ENCODE data around the gene RLN3. TPM values are rescaled to one million over a fixed set of nuclear protein-coding genes. Genes with fewer than 3 reads are reported as not detected.

The RLN3 gene
- total and polyA plus RNA-seq, 10 of the 15 experiments (the other 5 are each of a cell fraction or from before 2014, with no cell fraction given), result not detected

GRCh38 chr19:14027856-14028450, at the start of gene RLN3 (continued):
- TF ChIP-seq NFYB (IDR thresholded peaks at IDR 0.05; ENCODE audit: insufficient read depth, low read depth, low read length) (no peak), IRF4 (IDR thresholded peaks at IDR 0.05; ENCODE audit: low read depth, low read length) (no peak), TCF7 (IDR thresholded peaks at IDR 0.05; ENCODE audit: borderline replicate concordance) (no peak), SREBF1 (IDR thresholded peaks at IDR 0.05; ENCODE audit: low read length) (no peak)

DNA sequence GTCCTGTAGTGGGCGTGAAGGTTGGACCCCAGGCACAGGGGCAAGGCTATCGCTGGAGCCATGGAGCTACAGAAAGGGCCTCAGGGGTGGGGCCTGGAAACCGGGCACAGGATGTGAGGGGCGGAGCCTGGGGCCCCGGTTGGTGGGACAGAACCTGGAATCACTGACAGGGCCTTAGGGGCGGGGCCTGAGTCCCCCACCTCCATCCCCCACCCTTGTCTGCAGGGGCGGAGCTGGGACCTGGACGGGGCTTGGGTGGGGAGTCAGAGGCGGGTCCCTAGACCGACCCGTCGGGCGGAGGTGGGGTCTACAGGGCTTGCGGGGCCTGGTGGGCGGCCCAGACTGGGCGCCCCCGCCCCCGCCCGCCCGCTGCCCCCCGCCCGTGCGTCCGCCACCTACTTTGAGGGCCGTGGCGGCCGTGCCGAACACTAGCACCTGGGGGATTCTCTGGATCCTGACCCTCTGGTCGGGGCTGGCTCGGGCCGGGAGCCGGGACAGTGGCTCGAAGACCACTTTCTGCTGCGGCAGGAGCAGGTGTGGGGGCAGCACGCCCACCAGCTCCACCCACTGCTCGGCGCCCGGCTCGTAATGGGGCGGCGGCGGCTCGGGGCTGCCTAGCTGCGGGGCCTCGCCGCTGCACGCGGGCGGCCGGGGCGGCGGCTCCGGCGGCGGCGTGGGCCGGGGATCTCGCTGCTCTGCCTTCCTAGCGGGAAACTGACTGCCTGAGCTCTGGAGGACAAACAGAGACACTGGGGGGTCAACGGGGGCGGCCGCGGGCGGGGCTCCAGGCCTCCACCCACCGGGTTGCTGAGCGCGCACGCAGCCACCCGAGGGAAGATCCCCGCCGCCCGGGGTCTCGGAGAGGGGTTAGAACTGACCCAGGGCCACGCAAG, 49.4 kb upstream of the RLN3 start:
- no peak overlapping the region for H2AFZ ChIP-seq (ENCODE audit: control insufficient read depth, low read depth, low read length)
- H3K27ac ChIP-seq (ENCODE audit: control insufficient read depth, insufficient read depth), result no peak overlapping the region
- TF ChIP-seq TBL1XR1 (IDR thresholded peaks at IDR 0.05; ENCODE audit: low read depth, low read length) (no peak), RFX5 (IDR thresholded peaks at IDR 0.05; ENCODE audit: low read depth, low read length) (no peak), NRF1 (conservative IDR thresholded peaks at IDR 0.05; ENCODE audit: low read depth, low read length) (no peak), CBX5 (IDR thresholded peaks at IDR 0.05; ENCODE audit: low read depth) (no peak), MTA2 (IDR thresholded peaks at IDR 0.05; ENCODE audit: low read depth) (no peak), TAF1 (IDR thresholded peaks at IDR 0.05; ENCODE audit: borderline replicate concordance, low read depth, low read length) (no peak)
- TF ChIP-seq, protein P1, sequence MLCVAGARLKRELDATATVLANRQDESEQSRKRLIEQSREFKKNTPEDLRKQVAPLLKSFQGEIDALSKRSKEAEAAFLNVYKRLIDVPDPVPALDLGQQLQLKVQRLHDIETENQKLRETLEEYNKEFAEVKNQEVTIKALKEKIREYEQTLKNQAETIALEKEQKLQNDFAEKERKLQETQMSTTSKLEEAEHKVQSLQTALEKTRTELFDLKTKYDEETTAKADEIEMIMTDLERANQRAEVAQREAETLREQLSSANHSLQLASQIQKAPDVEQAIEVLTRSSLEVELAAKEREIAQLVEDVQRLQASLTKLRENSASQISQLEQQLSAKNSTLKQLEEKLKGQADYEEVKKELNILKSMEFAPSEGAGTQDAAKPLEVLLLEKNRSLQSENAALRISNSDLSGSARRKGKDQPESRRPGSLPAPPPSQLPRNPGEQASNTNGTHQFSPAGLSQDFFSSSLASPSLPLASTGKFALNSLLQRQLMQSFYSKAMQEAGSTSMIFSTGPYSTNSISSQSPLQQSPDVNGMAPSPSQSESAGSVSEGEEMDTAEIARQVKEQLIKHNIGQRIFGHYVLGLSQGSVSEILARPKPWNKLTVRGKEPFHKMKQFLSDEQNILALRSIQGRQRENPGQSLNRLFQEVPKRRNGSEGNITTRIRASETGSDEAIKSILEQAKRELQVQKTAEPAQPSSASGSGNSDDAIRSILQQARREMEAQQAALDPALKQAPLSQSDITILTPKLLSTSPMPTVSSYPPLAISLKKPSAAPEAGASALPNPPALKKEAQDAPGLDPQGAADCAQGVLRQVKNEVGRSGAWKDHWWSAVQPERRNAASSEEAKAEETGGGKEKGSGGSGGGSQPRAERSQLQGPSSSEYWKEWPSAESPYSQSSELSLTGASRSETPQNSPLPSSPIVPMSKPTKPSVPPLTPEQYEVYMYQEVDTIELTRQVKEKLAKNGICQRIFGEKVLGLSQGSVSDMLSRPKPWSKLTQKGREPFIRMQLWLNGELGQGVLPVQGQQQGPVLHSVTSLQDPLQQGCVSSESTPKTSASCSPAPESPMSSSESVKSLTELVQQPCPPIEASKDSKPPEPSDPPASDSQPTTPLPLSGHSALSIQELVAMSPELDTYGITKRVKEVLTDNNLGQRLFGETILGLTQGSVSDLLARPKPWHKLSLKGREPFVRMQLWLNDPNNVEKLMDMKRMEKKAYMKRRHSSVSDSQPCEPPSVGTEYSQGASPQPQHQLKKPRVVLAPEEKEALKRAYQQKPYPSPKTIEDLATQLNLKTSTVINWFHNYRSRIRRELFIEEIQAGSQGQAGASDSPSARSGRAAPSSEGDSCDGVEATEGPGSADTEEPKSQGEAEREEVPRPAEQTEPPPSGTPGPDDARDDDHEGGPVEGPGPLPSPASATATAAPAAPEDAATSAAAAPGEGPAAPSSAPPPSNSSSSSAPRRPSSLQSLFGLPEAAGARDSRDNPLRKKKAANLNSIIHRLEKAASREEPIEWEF (IDR thresholded peaks at IDR 0.05; ENCODE audit: insufficient replicate concordance, low read depth, low read length), result no peak
- TF ChIP-seq, protein P2, sequence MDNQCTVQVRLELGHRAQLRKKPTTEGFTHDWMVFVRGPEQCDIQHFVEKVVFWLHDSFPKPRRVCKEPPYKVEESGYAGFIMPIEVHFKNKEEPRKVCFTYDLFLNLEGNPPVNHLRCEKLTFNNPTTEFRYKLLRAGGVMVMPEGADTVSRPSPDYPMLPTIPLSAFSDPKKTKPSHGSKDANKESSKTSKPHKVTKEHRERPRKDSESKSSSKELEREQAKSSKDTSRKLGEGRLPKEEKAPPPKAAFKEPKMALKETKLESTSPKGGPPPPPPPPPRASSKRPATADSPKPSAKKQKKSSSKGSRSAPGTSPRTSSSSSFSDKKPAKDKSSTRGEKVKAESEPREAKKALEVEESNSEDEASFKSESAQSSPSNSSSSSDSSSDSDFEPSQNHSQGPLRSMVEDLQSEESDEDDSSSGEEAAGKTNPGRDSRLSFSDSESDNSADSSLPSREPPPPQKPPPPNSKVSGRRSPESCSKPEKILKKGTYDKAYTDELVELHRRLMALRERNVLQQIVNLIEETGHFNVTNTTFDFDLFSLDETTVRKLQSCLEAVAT (IDR thresholded peaks at IDR 0.05), result no peak
- POLR2A ChIA-PET, result interaction anchor here (0.6 kb wide), 1 partner anchor 33 kb away, joined by 3 read pairs; no protein-coding TSS in a partner anchor
- RAD21 ChIA-PET (ENCODE audit: unreplicated experiment), result no interaction called here
- no peaks in the 10 kb centered on the region for H3K27me3 ChIP-seq (replicated peaks in 1 of 2; ENCODE audit: control insufficient read depth in 2 of 2, insufficient read depth in 2 of 2, low read length in 1 of 2)
- H3K4me2 ChIP-seq (ENCODE audit: control insufficient read depth, insufficient read depth), result no peak overlapping the region; the same call in 1 of the 2 replicates
- WGBS (ENCODE audit: insufficient coverage, insufficient replicate concordance, low lambda C conversion rate, missing lambda C conversion rate), result 31% methylated on average over 56 of the region's 74 CpGs
- no peak overlapping the region for H3K9ac ChIP-seq (ENCODE audit: control insufficient read depth, insufficient read depth, low read length)
- no peaks in the 10 kb centered on the region; a peak in 1 of 4 replicates for H3K36me3 ChIP-seq (ENCODE audit: control insufficient read depth in 2 of 2, insufficient read depth in 2 of 2, low read length in 1 of 2)
- BruUV-seq (replicated peaks), result no TSS peak
- CTCF ChIA-PET, result interaction anchor here (0.7 to 1.1 kb wide), 4 partner anchors 55 to 973 kb away, joined by 3 to 4 read pairs (median 3); no protein-coding TSS in a partner anchor
- in situ Hi-C loops (cut with MboI), result no loop called here
- H3K4me1 ChIP-seq (ENCODE audit: control insufficient read depth, insufficient read depth, low read length), result no peaks in the 10 kb centered on the region
- no peak; the same call in 2 of the 3 replicates for ATAC-seq
- no peaks in the 10 kb centered on the region for H4K20me1 ChIP-seq (ENCODE audit: control insufficient read depth, insufficient read depth)
- no peaks in the 10 kb centered on the region for H3K9me3 ChIP-seq (replicated peaks; ENCODE audit: control insufficient read depth, insufficient read depth, low read length)
- FAIRE-seq, result no peak
- no peaks in the 10 kb centered on the region for H3K79me2 ChIP-seq (ENCODE audit: control insufficient read depth, insufficient read depth, low read length)
- intact Hi-C loops (cut with micrococcal nuclease; ENCODE audit: unreplicated experiment), result no loop called here
- H3K4me3 ChIP-seq, result no peak overlapping the region
- SMC1A ChIA-PET (ENCODE audit: uncharacterized antibody, unreplicated experiment), result interaction anchor here (1.2 to 1.9 kb wide), 2 partner anchors 11 to 63 kb away, joined by 3 to 4 read pairs; no protein-coding TSS in a partner anchor
- no peak for DNase-seq (ENCODE audit: low read depth, low spot score)
